Central memory CD8-positive, alpha-beta T cell (primary cell): Measurements from ENCODE around the gene VAMP5.
A peak's percentile ranks its signal among the peaks of the same experiment; 100 is the strongest.

ENCODE experiments used
- ATAC-seq: fragments of 150-1000 bp; cut with Tn5 transposase; replicated peaks from 2 replicates; pipeline ENCODE4 v1.10.0; 2022; ENCODE audit warnings: mild to moderate bottlenecking, moderate FRiP score, moderate number of reproducible peaks; ENCODE audit not compliant: poor library complexity, severe bottlenecking; ENCODE audit errors: extremely low read depth
- DNase-seq, 2 donors: peaks; one replicate each; pipeline ENCODE4 v3.0.0; 2021; ENCODE audit warnings: low spot score in 2 of 2
- H3K27ac Mint-ChIP-seq: one replicate; pipeline ENCODE4 v1.8.0; 2022; ENCODE audit warnings: low read depth, mild to moderate bottlenecking, moderate library complexity, mixed read lengths
- H3K27me3 Mint-ChIP-seq: one replicate; pipeline ENCODE4 v1.8.0; 2022; ENCODE audit warnings: mixed read lengths
- H3K36me3 Mint-ChIP-seq: one replicate; pipeline ENCODE4 v1.8.0; 2022; ENCODE audit warnings: mild to moderate bottlenecking, moderate library complexity, mixed read lengths; ENCODE audit not compliant: insufficient read depth
- H3K4me1 Mint-ChIP-seq: one replicate; pipeline ENCODE4 v1.8.0; 2022; ENCODE audit warnings: mixed read lengths
- H3K4me3 Mint-ChIP-seq: one replicate; pipeline ENCODE4 v1.8.0; 2022; ENCODE audit warnings: mild to moderate bottlenecking, moderate library complexity, mixed read lengths
- H3K9me3 Mint-ChIP-seq: one replicate; pipeline ENCODE4 v1.8.0; 2022; ENCODE audit warnings: mixed read lengths

VAMP5 gene

DNA sequence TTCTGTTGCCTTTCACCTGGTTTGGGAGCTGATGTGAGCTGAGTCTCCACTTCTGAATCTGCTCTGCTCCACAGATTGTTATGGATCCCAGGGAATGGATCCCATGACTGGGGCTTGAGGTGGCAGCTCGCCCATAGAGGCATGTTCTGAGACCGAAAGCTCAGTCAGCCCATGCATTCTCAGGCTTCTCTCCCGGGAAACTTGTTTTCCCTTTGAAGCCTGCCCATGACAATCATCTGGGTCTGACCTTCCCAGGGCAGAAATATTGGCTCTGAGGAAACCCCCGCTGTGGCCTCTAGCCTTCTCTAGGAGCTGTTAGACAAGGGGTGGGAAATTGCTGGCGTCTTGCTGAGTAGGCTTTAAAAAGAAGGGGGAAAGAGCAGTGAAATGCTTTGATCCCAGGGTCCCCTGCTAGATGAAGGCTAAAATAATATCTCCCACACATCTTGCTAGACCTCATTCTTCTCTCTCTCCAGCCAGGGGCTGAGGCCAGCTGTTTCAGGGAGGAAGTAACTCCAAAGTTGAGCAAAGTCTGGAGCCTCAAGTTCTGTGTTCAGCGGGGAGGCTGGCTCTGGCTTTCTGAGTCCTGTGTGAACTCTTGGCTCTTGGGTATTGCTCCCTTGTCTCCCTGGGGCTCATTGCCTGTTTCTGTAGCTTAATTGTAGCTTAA lies 4.8 kb upstream of the VAMP5 start:
- no peak for ATAC-seq
- Mint-ChIP-seq H3K27ac (peak overlapping the region; percentile 94), H3K27me3 (no peaks in the 10 kb centered on the region), H3K4me3 (peak overlapping the region; percentile 95), H3K4me1 (peaks cover 46% of the 10 kb centered on the region), H3K36me3 (peaks cover 31% of the 10 kb centered on the region), H3K9me3 (no peaks in the 10 kb centered on the region)
- DNase-seq, result no peak

DNA sequence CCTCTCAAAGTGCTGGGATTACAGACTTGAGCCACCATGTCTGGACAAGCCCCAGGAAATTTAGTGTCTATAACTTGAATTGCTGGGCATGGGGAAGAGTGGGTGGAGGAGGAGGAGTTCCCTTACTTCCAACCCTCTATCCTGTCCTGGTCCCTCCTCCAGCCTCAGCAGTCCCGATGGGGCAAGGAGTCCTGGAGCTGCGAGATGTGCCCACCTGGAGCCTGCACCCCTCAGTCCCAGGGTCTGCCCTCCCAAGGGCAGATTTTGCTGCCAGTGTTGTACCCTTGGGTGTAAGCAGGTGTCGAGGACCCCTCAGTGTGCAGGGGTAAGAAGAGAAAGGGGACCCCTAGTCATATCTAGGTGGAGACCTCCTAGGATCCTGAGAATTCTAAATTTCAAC lies 4.0 kb upstream of the VAMP5 start:
- peak overlapping the region; percentile 95 for H3K4me3 Mint-ChIP-seq
- H3K27me3 Mint-ChIP-seq, result no peaks in the 10 kb centered on the region
- ATAC-seq (no peak), DNase-seq (no peak)
- H3K4me1 Mint-ChIP-seq, result peaks cover 52% of the 10 kb centered on the region
- H3K9me3 Mint-ChIP-seq, result no peaks in the 10 kb centered on the region
- H3K27ac Mint-ChIP-seq, result peak overlapping the region; percentile 44
- peaks cover 33% of the 10 kb centered on the region for H3K36me3 Mint-ChIP-seq

DNA sequence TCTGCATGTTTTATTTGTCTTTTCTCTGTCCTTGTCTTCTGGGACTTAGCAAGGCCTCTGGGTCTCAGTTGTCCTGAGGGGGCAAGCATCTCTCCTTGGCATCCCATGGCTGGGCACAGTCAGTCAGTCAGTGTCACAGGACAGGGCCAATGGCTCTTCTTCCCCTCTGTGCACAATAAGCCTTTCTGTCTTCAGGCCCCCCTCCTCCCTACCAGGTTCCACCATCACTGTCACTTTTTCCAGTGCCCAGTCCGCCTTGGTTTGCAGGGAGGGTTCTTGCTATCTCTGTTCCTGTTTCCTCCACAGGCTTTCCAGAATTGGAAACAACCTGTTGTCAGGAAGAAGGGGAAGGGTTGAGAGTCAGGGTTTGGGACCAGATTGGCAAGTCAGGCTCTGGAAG lies 1.7 kb upstream of the VAMP5 start:
- ATAC-seq, result no peak
- Mint-ChIP-seq H3K27ac (peak overlapping the region; percentile 48), H3K27me3 (no peaks in the 10 kb centered on the region), H3K9me3 (no peaks in the 10 kb centered on the region), H3K36me3 (peaks cover 33% of the 10 kb centered on the region), H3K4me3 (peak overlapping the region; percentile 31), H3K4me1 (peaks cover 58% of the 10 kb centered on the region)
- no peak for DNase-seq

- Mint-ChIP-seq H3K27me3 (no peaks in the 10 kb centered on the region), H3K9me3 (no peaks in the 10 kb centered on the region), H3K4me3 (peak overlapping the region; percentile 80), H3K4me1 (peaks cover 60% of the 10 kb centered on the region), H3K36me3 (peaks cover 28% of the 10 kb centered on the region), H3K27ac (peak overlapping the region; percentile 74)
- DNase-seq, result no peak
- peak; percentile 50 for ATAC-seq
Observed at GRCh38 chr2:85583667-85584353, 421 bp upstream of the VAMP5 start.

GRCh38 chr2:85584857-85585780 lies 888 bp downstream of the VAMP5 start:
- DNase-seq, result no peak
- H3K9me3 Mint-ChIP-seq, result no peaks in the 10 kb centered on the region
- ATAC-seq, result peak; percentile 50
- peaks cover 25% of the 10 kb centered on the region for H3K36me3 Mint-ChIP-seq
- peak overlapping the region; percentile 93 for H3K27ac Mint-ChIP-seq
- H3K4me3 Mint-ChIP-seq, result peak overlapping the region; percentile 80
- peaks cover 54% of the 10 kb centered on the region for H3K4me1 Mint-ChIP-seq
- H3K27me3 Mint-ChIP-seq, result no peaks in the 10 kb centered on the region

DNA sequence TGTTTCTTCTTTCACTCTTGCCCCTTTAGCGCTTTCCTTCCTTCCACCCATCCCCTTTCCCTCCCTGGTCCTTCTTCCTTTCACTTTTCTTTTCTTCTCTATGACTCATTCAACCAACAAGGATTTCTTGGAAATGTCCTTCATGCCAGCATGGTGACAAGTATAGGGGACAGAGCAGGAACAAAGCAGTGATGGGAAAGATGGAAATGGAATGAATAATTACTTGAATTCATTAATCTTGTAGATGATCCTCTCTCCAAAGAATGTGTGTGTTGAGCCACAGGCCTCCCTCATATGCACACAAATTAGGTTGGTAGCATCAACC lies 1.5 kb downstream of the VAMP5 start:
- DNase-seq (no peak), ATAC-seq (no peak)
- peak overlapping the region; percentile 93 for H3K27ac Mint-ChIP-seq
- no peaks in the 10 kb centered on the region for H3K27me3 Mint-ChIP-seq
- no peaks in the 10 kb centered on the region for H3K9me3 Mint-ChIP-seq
- H3K36me3 Mint-ChIP-seq, result peaks cover 19% of the 10 kb centered on the region
- peak overlapping the region; percentile 80 for H3K4me3 Mint-ChIP-seq
- H3K4me1 Mint-ChIP-seq, result peaks cover 56% of the 10 kb centered on the region

DNA sequence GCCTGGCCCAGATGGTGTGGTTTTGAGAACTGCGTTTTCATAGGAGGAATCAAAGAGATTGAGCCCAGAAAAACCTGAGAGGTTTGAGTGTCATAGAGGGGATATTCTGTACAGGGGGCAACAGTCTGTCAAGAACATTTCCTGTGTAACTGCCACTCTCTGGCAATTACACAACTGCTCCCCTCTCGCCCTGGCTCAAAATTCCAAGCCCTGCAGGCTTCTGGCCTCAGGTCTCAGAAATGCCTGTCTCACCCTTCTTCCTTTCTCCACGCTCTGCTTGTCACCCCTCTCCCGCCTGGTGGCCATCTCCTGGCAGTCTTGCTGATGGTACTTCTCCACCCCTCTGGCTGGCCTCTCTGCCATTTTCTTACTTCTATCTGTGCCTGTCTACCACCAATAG lies 4.0 kb downstream of the VAMP5 start:
- H3K27me3 Mint-ChIP-seq, result no peaks in the 10 kb centered on the region
- H3K4me3 Mint-ChIP-seq, result no peak overlapping the region
- H3K27ac Mint-ChIP-seq, result peak overlapping the region; percentile 39
- peaks cover 48% of the 10 kb centered on the region for H3K4me1 Mint-ChIP-seq
- H3K36me3 Mint-ChIP-seq, result peaks cover 4% of the 10 kb centered on the region
- DNase-seq, result no peak
- no peaks in the 10 kb centered on the region for H3K9me3 Mint-ChIP-seq
- ATAC-seq, result no peak

DNA sequence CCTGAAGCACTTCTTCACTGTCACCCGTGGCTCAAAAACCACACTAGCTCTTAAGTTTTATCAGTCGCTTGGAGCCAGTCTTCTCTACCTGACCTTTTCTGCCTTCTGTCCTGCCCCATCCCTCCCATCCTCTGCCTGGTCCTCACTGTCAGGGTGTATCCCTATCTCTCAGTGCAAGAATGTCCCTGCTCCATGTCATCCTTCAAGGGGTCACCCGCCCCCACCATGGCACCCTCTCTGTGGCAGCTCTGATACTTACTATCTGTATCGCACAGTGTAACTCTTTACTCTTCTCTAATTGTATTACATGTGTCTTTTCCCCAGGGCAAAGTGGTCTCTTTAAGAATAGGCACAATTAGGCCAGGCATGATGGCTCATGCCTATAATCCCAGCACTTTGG lies 4.4 kb downstream of the VAMP5 start:
- no peak for ATAC-seq

DNA sequence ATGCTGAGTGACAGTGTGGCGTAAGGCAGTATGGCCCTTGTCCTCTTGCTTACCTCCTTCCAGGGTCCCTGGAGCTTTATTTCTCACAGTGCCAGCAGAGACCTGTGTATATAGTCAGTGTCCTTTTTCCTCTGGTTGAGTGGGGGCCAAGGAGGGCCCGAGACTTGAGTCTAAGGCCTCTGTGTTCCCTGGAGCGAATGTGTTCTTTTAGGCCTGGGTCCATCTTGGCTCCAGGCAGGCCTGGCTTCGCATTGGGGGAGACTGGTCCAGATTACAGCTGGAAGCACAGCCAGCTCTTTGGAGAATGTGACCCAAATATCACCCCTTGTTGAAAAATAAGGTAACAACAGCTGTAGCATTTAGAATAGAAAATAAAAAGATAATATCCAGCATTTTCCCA lies 5.0 kb downstream of the VAMP5 start:
- H3K27ac Mint-ChIP-seq, result peak overlapping the region; percentile 39
- ATAC-seq (no peak), DNase-seq (no peak)
- no peak overlapping the region for H3K4me3 Mint-ChIP-seq
- H3K27me3 Mint-ChIP-seq, result no peaks in the 10 kb centered on the region
- peaks cover 47% of the 10 kb centered on the region for H3K4me1 Mint-ChIP-seq
- no peaks in the 10 kb centered on the region for H3K9me3 Mint-ChIP-seq
- peaks cover 4% of the 10 kb centered on the region for H3K36me3 Mint-ChIP-seq

More for the DNA sequence above, 4.4 kb downstream of the VAMP5 start:
- Mint-ChIP-seq H3K4me3 (no peak overlapping the region), H3K27me3 (no peaks in the 10 kb centered on the region), H3K4me1 (peaks cover 45% of the 10 kb centered on the region), H3K27ac (peak overlapping the region; percentile 39), H3K36me3 (peaks cover 4% of the 10 kb centered on the region), H3K9me3 (no peaks in the 10 kb centered on the region)
- no peak for DNase-seq

DNA sequence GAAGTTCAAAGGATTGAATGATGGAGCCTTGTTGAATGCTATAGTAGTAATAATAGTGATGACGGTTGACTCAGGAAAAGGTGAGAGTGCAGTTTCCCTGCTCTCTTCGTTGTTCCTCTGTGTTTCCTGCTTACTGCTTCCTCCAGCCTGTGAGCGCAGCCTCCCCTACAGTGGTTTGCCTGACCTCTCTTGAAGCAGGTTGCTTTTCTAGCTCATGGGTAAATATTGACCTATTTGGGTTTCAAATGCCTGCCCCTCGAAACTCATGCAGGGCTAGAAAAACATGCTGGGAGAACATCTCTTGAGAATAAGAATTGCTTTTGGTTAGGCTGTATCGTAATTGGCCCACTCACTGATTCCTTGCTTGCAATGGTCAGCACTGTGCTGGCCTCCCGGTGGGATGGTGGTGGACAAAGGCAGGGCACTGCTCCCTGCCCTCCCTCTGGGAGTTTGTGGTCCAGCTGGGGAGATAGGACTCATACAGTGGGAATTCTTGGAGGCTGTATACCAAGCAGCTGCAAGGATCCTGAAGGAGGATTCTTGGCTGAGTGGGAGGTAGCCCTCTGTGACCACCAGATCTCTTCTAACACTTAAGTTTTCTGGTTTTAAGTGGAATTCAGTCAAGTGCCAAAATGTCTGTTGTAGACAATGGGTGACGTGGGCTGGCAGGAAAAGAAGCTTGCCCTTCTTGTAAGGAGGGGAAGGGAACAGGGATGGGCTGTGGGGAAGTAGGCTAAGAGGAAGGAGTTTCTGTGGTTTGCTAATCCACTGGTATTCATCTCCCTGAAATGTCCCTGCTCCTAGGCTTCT lies 6.0 kb downstream of the VAMP5 start:
- Mint-ChIP-seq H3K27ac (no peak overlapping the region), H3K9me3 (no peaks in the 10 kb centered on the region), H3K27me3 (no peaks in the 10 kb centered on the region), H3K4me1 (peaks cover 51% of the 10 kb centered on the region), H3K36me3 (peaks cover 2% of the 10 kb centered on the region), H3K4me3 (no peak overlapping the region)
- ATAC-seq, result no peak
- no peak for DNase-seq

GRCh38 chr2:85590950-85591349 lies 6.7 kb downstream of the VAMP5 start:
- no peaks in the 10 kb centered on the region for H3K27me3 Mint-ChIP-seq
- peaks cover 7% of the 10 kb centered on the region for H3K36me3 Mint-ChIP-seq
- DNase-seq (no peak), ATAC-seq (no peak)
- no peak overlapping the region for H3K27ac Mint-ChIP-seq
- H3K9me3 Mint-ChIP-seq, result no peaks in the 10 kb centered on the region
- H3K4me3 Mint-ChIP-seq, result no peak overlapping the region
- H3K4me1 Mint-ChIP-seq, result peaks cover 51% of the 10 kb centered on the region

DNA sequence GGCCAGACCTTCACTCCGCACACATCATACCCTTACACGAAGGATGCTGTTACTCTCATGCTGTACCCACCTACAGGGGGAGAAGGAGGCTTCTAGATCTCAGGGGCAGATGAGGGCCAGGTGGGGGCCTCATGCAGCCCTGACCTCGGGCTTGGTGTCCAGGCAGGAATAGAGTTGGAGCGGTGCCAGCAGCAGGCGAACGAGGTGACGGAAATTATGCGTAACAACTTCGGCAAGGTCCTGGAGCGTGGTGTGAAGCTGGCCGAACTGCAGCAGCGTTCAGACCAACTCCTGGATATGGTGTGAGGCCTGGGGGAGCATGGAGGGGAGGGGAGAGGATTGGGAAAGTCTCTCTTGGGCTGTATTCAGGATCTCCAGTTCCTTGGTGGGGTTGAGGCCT lies 7.3 kb downstream of the VAMP5 start:
- no peak overlapping the region for H3K4me3 Mint-ChIP-seq
- H3K9me3 Mint-ChIP-seq, result no peaks in the 10 kb centered on the region
- peaks cover 56% of the 10 kb centered on the region for H3K4me1 Mint-ChIP-seq
- H3K36me3 Mint-ChIP-seq, result peaks cover 8% of the 10 kb centered on the region
- ATAC-seq (no peak), DNase-seq (no peak)
- no peaks in the 10 kb centered on the region for H3K27me3 Mint-ChIP-seq
- H3K27ac Mint-ChIP-seq, result no peak overlapping the region
